ENCODE results near the gene HDAC10. TPM values are rescaled to one million over a fixed set of nuclear protein-coding genes. Genes with fewer than 3 reads are reported as not detected.

The HDAC10 gene
- total RNA-seq, 4 donors from 2014 or later, result 66.8 to 618 (median 142) TPM

GRCh38 chr22:50216055-50216683 lies 34.9 kb downstream of the HDAC10 start:
- no peak for DNase-seq
- no peak overlapping the region for H3K27ac ChIP-seq
- no peaks in the 10 kb centered on the region for H3K27me3 ChIP-seq
- in situ Hi-C loops (cut with MboI; ENCODE audit: low pct_ligation_motif_present in 1 of 4, low pct_unique_long_range_greater_than_20kb in 1 of 4, low sequenced_read_pairs in 3 of 4), result loop anchor here in 1 of 4 donors (10.0 kb wide), 1 partner anchor 71 kb away; no protein-coding TSS in a partner anchor
- WGBS, 2 donors (ENCODE audit: low coverage in 1 of 2), result 88% methylated on average over 12 of the region's 15 CpGs; no CpG with 5 or more reads in 1 of the 2 donors
- TF ChIP-seq POLR2AphosphoS5 (IDR thresholded peaks at IDR 0.05) (no peak), POLR2A (IDR thresholded peaks at IDR 0.05) (no peak), EP300 (IDR thresholded peaks at IDR 0.05; ENCODE audit: low read depth) (no peak)
- TF ChIP-seq, protein P1, sequence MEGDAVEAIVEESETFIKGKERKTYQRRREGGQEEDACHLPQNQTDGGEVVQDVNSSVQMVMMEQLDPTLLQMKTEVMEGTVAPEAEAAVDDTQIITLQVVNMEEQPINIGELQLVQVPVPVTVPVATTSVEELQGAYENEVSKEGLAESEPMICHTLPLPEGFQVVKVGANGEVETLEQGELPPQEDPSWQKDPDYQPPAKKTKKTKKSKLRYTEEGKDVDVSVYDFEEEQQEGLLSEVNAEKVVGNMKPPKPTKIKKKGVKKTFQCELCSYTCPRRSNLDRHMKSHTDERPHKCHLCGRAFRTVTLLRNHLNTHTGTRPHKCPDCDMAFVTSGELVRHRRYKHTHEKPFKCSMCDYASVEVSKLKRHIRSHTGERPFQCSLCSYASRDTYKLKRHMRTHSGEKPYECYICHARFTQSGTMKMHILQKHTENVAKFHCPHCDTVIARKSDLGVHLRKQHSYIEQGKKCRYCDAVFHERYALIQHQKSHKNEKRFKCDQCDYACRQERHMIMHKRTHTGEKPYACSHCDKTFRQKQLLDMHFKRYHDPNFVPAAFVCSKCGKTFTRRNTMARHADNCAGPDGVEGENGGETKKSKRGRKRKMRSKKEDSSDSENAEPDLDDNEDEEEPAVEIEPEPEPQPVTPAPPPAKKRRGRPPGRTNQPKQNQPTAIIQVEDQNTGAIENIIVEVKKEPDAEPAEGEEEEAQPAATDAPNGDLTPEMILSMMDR (IDR thresholded peaks at IDR 0.05), result no peak
- peaks cover 0 to 8% (median 2%) of the 10 kb centered on the region in 4 donors for H3K4me1 ChIP-seq
- intact Hi-C loops (cut with DNase I; ENCODE audit: low total_unique reads), result no loop called here
- H3K9me3 ChIP-seq, result no peaks in the 10 kb centered on the region
- H3K36me3 ChIP-seq, result peaks cover 0 to 40% (median 14%) of the 10 kb centered on the region in 4 donors
- no peak overlapping the region for H3K4me3 ChIP-seq

GRCh38 chr22:50215297-50216054 lies 35.6 kb downstream of the HDAC10 start:
- Histone ChIP-seq H3K4me3 (no peak overlapping the region), H3K27ac (no peak overlapping the region), H3K9me3 (no peaks in the 10 kb centered on the region), H3K4me1 (peaks cover 0 to 8% (median 2%) of the 10 kb centered on the region in 4 donors), H3K36me3 (peaks cover 0 to 41% (median 14%) of the 10 kb centered on the region in 4 donors), H3K27me3 (no peaks in the 10 kb centered on the region)
- TF ChIP-seq POLR2A (IDR thresholded peaks at IDR 0.05) (no peak), EP300 (IDR thresholded peaks at IDR 0.05; ENCODE audit: low read depth) (no peak), POLR2AphosphoS5 (IDR thresholded peaks at IDR 0.05) (no peak)
- TF ChIP-seq, protein P1 (IDR thresholded peaks at IDR 0.05), result no peak
- WGBS, 2 donors (ENCODE audit: low coverage in 1 of 2), result 71 to 100% methylated on average over 2 to 14 of the region's 17 CpGs
- intact Hi-C loops (cut with DNase I; ENCODE audit: low total_unique reads) (no loop called here), in situ Hi-C loops (cut with MboI; ENCODE audit: low pct_ligation_motif_present in 1 of 4, low pct_unique_long_range_greater_than_20kb in 1 of 4, low sequenced_read_pairs in 3 of 4) (loop anchor here in 1 of 4 donors (10.0 kb wide), 1 partner anchor 71 kb away; no protein-coding TSS in a partner anchor)
- DNase-seq, result no peak

DNA sequence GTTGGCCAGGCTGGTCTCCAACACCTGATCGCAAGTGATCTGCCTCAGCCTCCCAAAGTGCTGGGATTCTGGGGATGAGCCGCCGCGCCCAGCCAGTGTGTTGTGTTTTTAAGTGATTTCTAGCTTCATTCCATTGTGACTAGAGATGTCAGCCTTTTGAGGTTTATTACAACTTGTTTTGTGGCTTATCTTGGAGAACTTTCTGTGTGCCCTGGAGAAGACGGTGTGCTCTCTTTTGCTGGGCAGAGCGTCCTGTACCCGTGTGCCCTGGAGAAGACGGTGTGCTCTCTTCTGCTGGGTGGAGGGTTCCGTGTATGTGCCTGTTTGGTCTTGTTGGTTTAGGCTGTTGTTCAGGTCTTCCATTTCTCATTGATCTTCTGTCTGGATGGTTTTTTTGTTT lies 37.8 kb downstream of the HDAC10 start:
- in situ Hi-C loops (cut with MboI; ENCODE audit: low pct_ligation_motif_present in 1 of 4, low pct_unique_long_range_greater_than_20kb in 1 of 4, low sequenced_read_pairs in 3 of 4), result loop anchor here in 1 of 4 donors (10.0 kb wide), 1 partner anchor 68 kb away; no protein-coding TSS in a partner anchor
- Histone ChIP-seq H3K9me3 (no peaks in the 10 kb centered on the region), H3K36me3 (peaks cover 0 to 44% (median 14%) of the 10 kb centered on the region in 4 donors), H3K4me1 (peaks cover 0 to 3% (median 0%) of the 10 kb centered on the region in 4 donors), H3K27me3 (no peaks in the 10 kb centered on the region), H3K27ac (no peak overlapping the region), H3K4me3 (no peak overlapping the region)
- intact Hi-C loops (cut with DNase I; ENCODE audit: low total_unique reads), result loop anchor here (5.0 kb wide), 1 partner anchor 61 kb away; no protein-coding TSS in a partner anchor
- no peak for DNase-seq
- 90 to 98% methylated on average over 9 of the region's 9 CpGs for WGBS, 2 donors (ENCODE audit: low coverage in 1 of 2)
- TF ChIP-seq POLR2A (IDR thresholded peaks at IDR 0.05), result no peak
- no peak for TF ChIP-seq POLR2AphosphoS5 (IDR thresholded peaks at IDR 0.05)
- no peak for TF ChIP-seq EP300 (IDR thresholded peaks at IDR 0.05; ENCODE audit: low read depth)
- TF ChIP-seq, protein P1 (IDR thresholded peaks at IDR 0.05), result no peak

- no peak for DNase-seq
- Histone ChIP-seq H3K27ac (no peak overlapping the region), H3K27me3 (no peaks in the 10 kb centered on the region), H3K4me3 (no peak overlapping the region), H3K4me1 (peaks cover 0 to 7% (median 1%) of the 10 kb centered on the region in 4 donors), H3K9me3 (no peaks in the 10 kb centered on the region), H3K36me3 (peaks cover 0 to 29% (median 2%) of the 10 kb centered on the region in 4 donors)
- in situ Hi-C loops (cut with MboI; ENCODE audit: low pct_ligation_motif_present in 1 of 4, low pct_unique_long_range_greater_than_20kb in 1 of 4, low sequenced_read_pairs in 3 of 4) (loop anchor here in 1 of 4 donors (10.0 kb wide), 1 partner anchor 66 kb away; no protein-coding TSS in a partner anchor), intact Hi-C loops (cut with DNase I; ENCODE audit: low total_unique reads) (loop anchor here (5.0 kb wide), 1 partner anchor 59 kb away; no protein-coding TSS in a partner anchor)
- WGBS, 2 donors (ENCODE audit: low coverage in 1 of 2), result 92 to 96% methylated on average over 4 to 14 of the region's 14 CpGs
- TF ChIP-seq, protein P1 (IDR thresholded peaks at IDR 0.05), result no peak
- TF ChIP-seq POLR2A (IDR thresholded peaks at IDR 0.05) (no peak), POLR2AphosphoS5 (IDR thresholded peaks at IDR 0.05) (no peak)
These were observed 39.9 kb downstream of the HDAC10 start for GRCh38 chr22:50211147-50211546.
